ENCODE results near the gene MSI2. TPM values are rescaled to one million over a fixed set of nuclear protein-coding genes. Genes with fewer than 3 reads are reported as not detected.

Gene MSI2
- total RNA-seq, 1 donor from 2014 or later: 144 TPM

- no peak for DNase-seq (ENCODE audit: low spot score in 2 of 2, unreplicated experiment in 2 of 2)
- no peak for TF ChIP-seq CTCF (IDR thresholded peaks at IDR 0.05; ENCODE audit: unreplicated experiment)
- Mint-ChIP-seq H3K4me1 (peaks cover 85% of the 10 kb centered on the region), H3K4me3 (no peak overlapping the region), H3K9me3 (no peaks in the 10 kb centered on the region), H3K36me3 (no peaks in the 10 kb centered on the region), H3K27ac (peak overlapping the region; percentile 80), H3K27me3 (ENCODE audit: low read depth) (no peaks in the 10 kb centered on the region)
Observed at GRCh38 chr17:57441270-57441600, 184.9 kb downstream of the MSI2 start.

- no peaks in the 10 kb centered on the region for H3K27me3 Mint-ChIP-seq (ENCODE audit: low read depth)
- no peaks in the 10 kb centered on the region for H3K9me3 Mint-ChIP-seq
- no peaks in the 10 kb centered on the region for H3K36me3 Mint-ChIP-seq
- no peak for TF ChIP-seq CTCF (IDR thresholded peaks at IDR 0.05; ENCODE audit: unreplicated experiment)
- no peak for DNase-seq (ENCODE audit: low spot score in 2 of 2, unreplicated experiment in 2 of 2)
- peaks cover 81% of the 10 kb centered on the region for H3K4me1 Mint-ChIP-seq
- no peak overlapping the region for H3K4me3 Mint-ChIP-seq
- H3K27ac Mint-ChIP-seq: peak overlapping the region; percentile 80
Observed at GRCh38 chr17:57442401-57442823, 186.1 kb downstream of the MSI2 start.

GRCh38 chr17:57442914-57443571 lies 186.7 kb downstream of the MSI2 start:
- DNase-seq (ENCODE audit: low spot score in 2 of 2, unreplicated experiment in 2 of 2): no peak
- no peak for TF ChIP-seq CTCF (IDR thresholded peaks at IDR 0.05; ENCODE audit: unreplicated experiment)
- H3K4me3 Mint-ChIP-seq: no peak overlapping the region

DNA sequence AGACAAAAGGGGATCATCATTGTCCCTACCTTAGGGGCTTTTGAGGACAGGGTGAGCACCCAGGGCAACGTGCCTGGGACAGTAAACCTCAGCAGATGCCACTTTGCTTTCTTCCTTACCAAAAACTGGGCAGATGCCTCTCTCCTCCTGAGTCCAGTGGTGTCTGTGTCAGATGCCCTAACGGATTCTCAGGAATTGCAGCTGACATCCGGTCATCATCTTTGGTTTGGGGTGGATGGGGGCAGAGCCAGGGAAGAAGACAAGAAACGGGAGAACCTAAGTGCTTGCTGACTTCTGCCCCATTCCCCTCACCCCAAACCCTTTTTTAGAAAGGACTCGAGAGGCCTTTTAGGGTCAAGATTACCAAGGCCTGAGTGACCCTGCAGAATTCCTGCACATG lies 187.5 kb downstream of the MSI2 start:
- H3K4me3 Mint-ChIP-seq: no peak overlapping the region
- no peak overlapping the region for H3K27ac Mint-ChIP-seq
- TF ChIP-seq CTCF (IDR thresholded peaks at IDR 0.05; ENCODE audit: unreplicated experiment): no peak
- no peak for DNase-seq (ENCODE audit: low spot score in 2 of 2, unreplicated experiment in 2 of 2)
- H3K9me3 Mint-ChIP-seq: no peaks in the 10 kb centered on the region
- H3K4me1 Mint-ChIP-seq: peaks cover 81% of the 10 kb centered on the region
- H3K27me3 Mint-ChIP-seq (ENCODE audit: low read depth): no peaks in the 10 kb centered on the region
- peaks cover 2% of the 10 kb centered on the region for H3K36me3 Mint-ChIP-seq

More at GRCh38 chr17:57442914-57443571, 186.7 kb downstream of the MSI2 start:
- Mint-ChIP-seq H3K27ac (peak overlapping the region; percentile 80), H3K9me3 (no peaks in the 10 kb centered on the region), H3K27me3 (ENCODE audit: low read depth) (no peaks in the 10 kb centered on the region), H3K4me1 (peaks cover 80% of the 10 kb centered on the region), H3K36me3 (no peaks in the 10 kb centered on the region)

DNA sequence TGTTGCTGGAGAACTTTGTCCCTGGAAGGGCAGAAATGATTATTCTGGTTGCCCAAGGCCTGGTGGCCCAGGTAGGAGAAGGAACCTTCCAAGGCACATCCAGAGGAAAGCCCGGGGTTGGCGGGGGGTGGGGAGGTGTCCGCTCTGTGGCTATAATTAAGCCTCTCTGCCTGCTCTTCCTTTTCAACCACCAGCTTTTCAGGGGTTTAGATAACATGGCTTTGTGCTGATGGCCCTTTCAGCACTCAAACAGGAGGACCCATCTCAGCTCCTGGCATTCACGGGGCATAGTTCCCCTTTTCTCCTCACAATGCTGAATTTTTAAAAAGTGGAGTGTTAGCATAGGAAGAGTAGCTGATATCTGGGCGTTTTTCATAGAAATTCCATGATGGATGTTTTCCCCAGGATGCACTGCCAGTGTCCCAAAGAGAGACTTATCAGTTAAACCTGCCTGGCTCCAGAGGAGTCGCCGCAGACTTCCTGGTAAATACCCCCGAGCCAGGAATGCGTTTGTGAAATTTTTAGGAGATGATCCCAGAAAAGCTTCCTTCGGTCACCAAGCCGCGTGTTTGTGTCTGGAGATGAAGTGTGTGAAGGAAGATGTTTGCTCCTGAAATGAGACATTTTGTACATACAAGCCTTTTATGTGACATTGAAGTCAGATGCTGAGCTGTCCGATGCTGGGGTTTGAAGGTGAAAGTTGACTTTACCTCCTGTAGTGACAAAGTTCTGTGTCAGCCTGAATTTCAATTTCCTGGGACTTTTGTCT lies 188.5 kb downstream of the MSI2 start:
- H3K27me3 Mint-ChIP-seq (ENCODE audit: low read depth): no peaks in the 10 kb centered on the region
- peaks cover 78% of the 10 kb centered on the region for H3K4me1 Mint-ChIP-seq
- no peak overlapping the region for H3K4me3 Mint-ChIP-seq
- H3K36me3 Mint-ChIP-seq: peaks cover 2% of the 10 kb centered on the region
- DNase-seq (ENCODE audit: low spot score in 2 of 2, unreplicated experiment in 2 of 2): no peak
- no peaks in the 10 kb centered on the region for H3K9me3 Mint-ChIP-seq
- peak overlapping the region; percentile 90 for H3K27ac Mint-ChIP-seq
- TF ChIP-seq CTCF (IDR thresholded peaks at IDR 0.05; ENCODE audit: unreplicated experiment): no peak

Measured in mesothelial cell of epicardium (in vitro differentiated cells).